ENCODE data around the gene PYGO2. TPM values are rescaled to one million over a fixed set of nuclear protein-coding genes. Genes with fewer than 3 reads are reported as not detected.
A peak's percentile ranks its signal among the peaks of the same experiment; 100 is the strongest.

PYGO2 gene
- total RNA-seq, 4 donors from 2014 or later, result 20.2 to 35.3 (median 27.7) TPM

- Histone ChIP-seq H3K9me3 (no peaks in the 10 kb centered on the region), H3K36me3 (peaks cover 1 to 30% (median 21%) of the 10 kb centered on the region in 4 donors), H3K4me1 (peaks cover 58 to 82% (median 73%) of the 10 kb centered on the region in 4 donors), H3K27me3 (no peaks in the 10 kb centered on the region), H3K4me3 (peak overlapping the region; percentile 51 to 56 (median 54)), H3K27ac (replicated peaks in 1 of 4) (peak overlapping the region; percentile 96 to 98 (median 96))
- intact Hi-C loops (cut with DNase I), result no loop called here
- TF ChIP-seq CTCF (IDR thresholded peaks at IDR 0.05) (no peak), EP300 (IDR thresholded peaks at IDR 0.05) (no peak), POLR2A (IDR thresholded peaks at IDR 0.05; ENCODE audit: low read depth) (no peak), POLR2AphosphoS5 (IDR thresholded peaks at IDR 0.05) (no peak)
- DNase-seq (ENCODE audit: extremely low spot score), result no peak
- WGBS, result 56% methylated on average over 10 of the region's 10 CpGs
These were observed 9.9 kb upstream of the PYGO2 start for GRCh38 chr1:154971341-154971998.

GRCh38 chr1:154970631-154971340 lies 9.2 kb upstream of the PYGO2 start, which contains the start of gene SHC1:
SHC1 (minus strand) TSS chr1:154970747; CDS start chr1:154970526, 221 bp downstream.
- H3K4me1 ChIP-seq, result peaks cover 58 to 80% (median 66%) of the 10 kb centered on the region in 4 donors
- WGBS, result 8% methylated on average over 10 of the region's 15 CpGs
- no peaks in the 10 kb centered on the region for H3K9me3 ChIP-seq
- H3K4me3 ChIP-seq, result peak within 1 kb of the TSS; percentile 51 to 56 (median 54)
- H3K27me3 ChIP-seq, result no peaks in the 10 kb centered on the region
- DNase-seq (ENCODE audit: extremely low spot score), result peak; percentile 97
- peak within 1 kb of the TSS; percentile 96 to 98 (median 96) for H3K27ac ChIP-seq (replicated peaks in 1 of 4)
- H3K36me3 ChIP-seq, result peaks cover 7 to 37% (median 28%) of the 10 kb centered on the region in 4 donors
- intact Hi-C loops (cut with DNase I), result no loop called here
- TF ChIP-seq POLR2A (IDR thresholded peaks at IDR 0.05; ENCODE audit: low read depth) (peak; percentile 94), EP300 (IDR thresholded peaks at IDR 0.05) (peak; percentile 2), POLR2AphosphoS5 (IDR thresholded peaks at IDR 0.05) (peak in 1 of 2 donors; percentile 96), CTCF (IDR thresholded peaks at IDR 0.05) (no peak)

- intact Hi-C loops (cut with DNase I), result no loop called here
These were observed 8.4 kb upstream of the PYGO2 start for GRCh38 chr1:154969860-154970452.

GRCh38 chr1:154969246-154969645 lies 7.7 kb upstream of the PYGO2 start:
- H3K27me3 ChIP-seq, result no peaks in the 10 kb centered on the region
- H3K36me3 ChIP-seq, result peaks cover 8 to 52% (median 43%) of the 10 kb centered on the region in 4 donors
- H3K4me3 ChIP-seq, result peak overlapping the region; percentile 51 to 56 (median 54)
- H3K9me3 ChIP-seq, result no peaks in the 10 kb centered on the region
- H3K4me1 ChIP-seq, result peaks cover 58 to 73% (median 66%) of the 10 kb centered on the region in 4 donors
- intact Hi-C loops (cut with DNase I), result no loop called here
- DNase-seq (ENCODE audit: extremely low spot score), result no peak
- TF ChIP-seq EP300 (IDR thresholded peaks at IDR 0.05) (no peak), POLR2AphosphoS5 (IDR thresholded peaks at IDR 0.05) (no peak), CTCF (IDR thresholded peaks at IDR 0.05) (no peak), POLR2A (IDR thresholded peaks at IDR 0.05; ENCODE audit: low read depth) (no peak)
- H3K27ac ChIP-seq (replicated peaks in 1 of 4), result peak overlapping the region; percentile 96 to 98 (median 96)
- WGBS, result 62% methylated on average over 5 of the region's 5 CpGs

More at GRCh38 chr1:154969860-154970452, 8.4 kb upstream of the PYGO2 start:
- Histone ChIP-seq H3K27me3 (no peaks in the 10 kb centered on the region), H3K36me3 (peaks cover 7 to 45% (median 36%) of the 10 kb centered on the region in 4 donors), H3K27ac (replicated peaks in 1 of 4) (peak overlapping the region; percentile 96 to 98 (median 96)), H3K4me3 (peak overlapping the region; percentile 51 to 56 (median 54)), H3K9me3 (no peaks in the 10 kb centered on the region), H3K4me1 (peaks cover 58 to 73% (median 66%) of the 10 kb centered on the region in 4 donors)
- no peak for DNase-seq (ENCODE audit: extremely low spot score)
- no peak for TF ChIP-seq POLR2A (IDR thresholded peaks at IDR 0.05; ENCODE audit: low read depth)
- TF ChIP-seq POLR2AphosphoS5 (IDR thresholded peaks at IDR 0.05), result no peak
- TF ChIP-seq EP300 (IDR thresholded peaks at IDR 0.05), result no peak
- TF ChIP-seq CTCF (IDR thresholded peaks at IDR 0.05), result no peak
- WGBS, result 14% methylated on average over 22 of the region's 22 CpGs

Measured in esophagus muscularis mucosa (tissue), 4 donors.